Pancreas (tissue), 10 donors: ENCODE data around the gene EGF. TPM values are rescaled to one million over a fixed set of nuclear protein-coding genes. Genes with fewer than 3 reads are reported as not detected.

ENCODE experiments used
- ATAC-seq, 4 donors: fragments of 200-7000 bp; cut with Tn5 transposase; one replicate each; pipeline versions ENCODE4 v1.8.0 to v1.9.1; 2020; ENCODE audit warnings: mild to moderate bottlenecking in 4 of 4, moderate library complexity in 4 of 4
- DNase-seq, 6 donors: peaks; one replicate each; pipeline ENCODE4 v3.0.0-alpha.2; 2020
- FAIRE-seq: peaks from 2 replicates; lab custom pipeline; 2012; peaks lifted over from hg19 to GRCh38; lab: Jason Lieb, UNC
- H3K27ac ChIP-seq, 4 donors: fragments of 200-600 bp; sonication (generic); 1 replicate in 3 of 4; 2 replicates in 1 of 4; pipeline versions ENCODE4 v1.5.0 to v1.8.0; 2020
- H3K27me3 ChIP-seq, 4 donors: fragments of 200-600 bp; one replicate each; pipeline ENCODE4 v1.8.0; 2021
- H3K36me3 ChIP-seq, 3 donors: fragments of 200-600 bp; sonication (generic) in 1 of 3; one replicate each; pipeline versions ENCODE4 v1.5.0 to v1.8.0; 2020 to 2021
- H3K4me1 ChIP-seq, 3 donors: fragments of 200-600 bp; one replicate each; pipeline ENCODE4 v1.8.0; 2021
- H3K4me3 ChIP-seq, 4 donors: fragments of 200-600 bp; sonication (generic) in 2 of 4; one replicate each; pipeline versions ENCODE4 v1.5.0 to v1.8.0; 2020 to 2021
- H3K9me3 ChIP-seq, 4 donors: fragments of 200-600 bp; one replicate each; pipeline ENCODE4 v1.8.0; 2021
- CTCF ChIP-seq, 4 donors: fragments of 200-600 bp; sonication (generic) in 3 of 4; IDR thresholded peaks; one replicate each; pipeline versions ENCODE4 v1.5.0 to v1.8.0; 2021; ENCODE audit warnings: antibody characterized with exemption in 4 of 4
- WGBS, 2 donors: extraction: QIAGEN DNeasy Blood & Tissue Kit; methylation state at CpG; one replicate each; pipeline ENCODE4 v1.1.7; 2013; 5-methylcytosine and 5-hydroxymethylcytosine counted together
- intact Hi-C, 3 donors: fragments of 100-400 bp; cut with DNase I; formaldehyde crosslinking; loops; one replicate each; pipeline versions ENCODE4 v1.11.1 to v1.14.2; 2022
- polyA plus RNA-seq, 2 donors: library from polyadenylated mRNA; stranded (reverse); fragments of 200-250 nt; gene quantifications; one replicate each; pipeline ENCODE4 v1.2.3, GENCODE V29; 2013
- total RNA-seq, 6 donors: library from RNA; stranded (reverse); fragmentation: NEBNext Ultra II Directional in 4 of 6; extraction: Animal tissue kit (Norgen Biotek cat#: 25700) in 4 of 6; gene quantifications; one replicate each; pipeline versions ENCODE4 v1.2.1 to v1.2.4, GENCODE V29; 2021 to 2023
- donor health status: healthy with polysubstance abuse.
- donor health status: DM: no; HTN: no; CAD: no; lungs with moderate emphysema.
- donor health status: DM: no; HTN: no; CAD: no.
- donor health status: control.
- donor health status: control.
- donor health status: Bipolar disorder and iron deficiency.
- donor health status: DM: yes; HTN: yes; CAD: no.
- donor health status: DM: no; HTN: no; CAD: no.
- donor health status: DM: no; HTN: no; CAD: no.
- donor health status: DM: yes; HTN: yes; CAD: no.

The EGF gene
- total and polyA plus RNA-seq, 8 donors: 12.8 to 67.2 (median 23.1) TPM

- H3K4me1 ChIP-seq: no peaks in the 10 kb centered on the region
- peak in 3 of 4 donors; percentile 78 to 86 (median 81) for ATAC-seq
Measured at GRCh38 chr4:109998867-109999584, 86.3 kb downstream of the EGF start.

GRCh38 chr4:109999585-109999912 lies 86.9 kb downstream of the EGF start:
- peak in 1 of 4 donors; percentile 14 for ATAC-seq
- no peaks in the 10 kb centered on the region for H3K4me1 ChIP-seq
- no peaks in the 10 kb centered on the region for H3K36me3 ChIP-seq
- H3K27me3 ChIP-seq: no peaks in the 10 kb centered on the region
- no peaks in the 10 kb centered on the region for H3K9me3 ChIP-seq
- H3K27ac ChIP-seq: no peak overlapping the region
- no peak for DNase-seq
- 43 to 51% methylated on average over 9 of the region's 9 CpGs for WGBS, 2 donors
- TF ChIP-seq CTCF (IDR thresholded peaks at IDR 0.05): no peak
- intact Hi-C loops: loop anchor here in 1 of 3 donors (5.0 kb wide), 1 partner anchor 518 kb away; no protein-coding TSS in a partner anchor
- FAIRE-seq: no peak
- no peak overlapping the region for H3K4me3 ChIP-seq

More at GRCh38 chr4:109998867-109999584, 86.3 kb downstream of the EGF start:
- H3K9me3 ChIP-seq: no peaks in the 10 kb centered on the region
- no peaks in the 10 kb centered on the region for H3K36me3 ChIP-seq
- FAIRE-seq: peak; percentile 20
- no peaks in the 10 kb centered on the region for H3K27me3 ChIP-seq
- DNase-seq: no peak
- intact Hi-C loops: loop anchor here in 1 of 3 donors (5.0 kb wide), 1 partner anchor 518 kb away; no protein-coding TSS in a partner anchor
- no peak overlapping the region for H3K27ac ChIP-seq
- peak in 3 of 4 donors; percentile 42 to 46 (median 45) for TF ChIP-seq CTCF (IDR thresholded peaks at IDR 0.05)
- whole genome bisulfite sequencing, 2 donors: 43 to 45% methylated on average over 3 of the region's 3 CpGs
- no peak overlapping the region for H3K4me3 ChIP-seq

- Histone ChIP-seq H3K4me3 (no peak overlapping the region), H3K27ac (no peak overlapping the region), H3K27me3 (no peaks in the 10 kb centered on the region), H3K4me1 (no peaks in the 10 kb centered on the region), H3K36me3 (no peaks in the 10 kb centered on the region), H3K9me3 (no peaks in the 10 kb centered on the region)
- no peak for TF ChIP-seq CTCF (IDR thresholded peaks at IDR 0.05)
- WGBS, 2 donors: 87 to 89% methylated on average over 3 of the region's 3 CpGs
- ATAC-seq: no peak
- FAIRE-seq: no peak
- intact Hi-C loops: loop anchor here in 2 of 3 donors (10.0 kb wide), 2 partner anchors 502 to 512 kb away; no protein-coding TSS in a partner anchor
- DNase-seq: no peak
Measured at GRCh38 chr4:110002326-110002725, 89.6 kb downstream of the EGF start.

GRCh38 chr4:110003401-110004187 lies 90.9 kb downstream of the EGF start:
- Histone ChIP-seq H3K4me3 (no peak overlapping the region), H3K27ac (no peak overlapping the region), H3K27me3 (no peaks in the 10 kb centered on the region), H3K4me1 (no peaks in the 10 kb centered on the region), H3K9me3 (no peaks in the 10 kb centered on the region), H3K36me3 (no peaks in the 10 kb centered on the region)
- 53 to 59% methylated on average over 6 of the region's 6 CpGs for WGBS, 2 donors
- FAIRE-seq (no peak), ATAC-seq (no peak), DNase-seq (no peak)
- intact Hi-C loops: loop anchor here in 2 of 3 donors (10.0 kb wide), 2 partner anchors 501 to 511 kb away; no protein-coding TSS in a partner anchor
- TF ChIP-seq CTCF (IDR thresholded peaks at IDR 0.05): no peak
